ENCODE data around the gene PDE2A.

DNA sequence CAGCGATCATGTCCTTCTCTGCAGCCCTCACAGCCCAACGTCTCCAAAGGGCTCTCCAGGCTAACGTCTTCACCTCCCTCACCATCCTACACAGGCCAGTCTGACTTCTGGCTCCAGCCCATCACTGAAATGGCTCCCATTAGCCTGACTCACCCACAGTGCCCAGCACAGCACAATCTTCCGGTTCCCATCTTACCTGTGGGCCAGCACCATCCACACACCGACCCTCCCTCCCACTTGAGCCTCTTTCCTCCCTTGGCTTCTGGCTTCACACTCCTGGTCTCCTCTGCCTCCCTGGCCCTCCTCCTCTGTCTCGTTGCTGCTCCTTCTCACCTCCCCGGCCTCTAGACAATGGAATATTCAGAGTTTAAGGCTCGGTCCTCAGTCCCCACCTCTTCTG is 51.2 kb downstream of the PDE2A start:
- TF ChIP-seq, protein P1, sequence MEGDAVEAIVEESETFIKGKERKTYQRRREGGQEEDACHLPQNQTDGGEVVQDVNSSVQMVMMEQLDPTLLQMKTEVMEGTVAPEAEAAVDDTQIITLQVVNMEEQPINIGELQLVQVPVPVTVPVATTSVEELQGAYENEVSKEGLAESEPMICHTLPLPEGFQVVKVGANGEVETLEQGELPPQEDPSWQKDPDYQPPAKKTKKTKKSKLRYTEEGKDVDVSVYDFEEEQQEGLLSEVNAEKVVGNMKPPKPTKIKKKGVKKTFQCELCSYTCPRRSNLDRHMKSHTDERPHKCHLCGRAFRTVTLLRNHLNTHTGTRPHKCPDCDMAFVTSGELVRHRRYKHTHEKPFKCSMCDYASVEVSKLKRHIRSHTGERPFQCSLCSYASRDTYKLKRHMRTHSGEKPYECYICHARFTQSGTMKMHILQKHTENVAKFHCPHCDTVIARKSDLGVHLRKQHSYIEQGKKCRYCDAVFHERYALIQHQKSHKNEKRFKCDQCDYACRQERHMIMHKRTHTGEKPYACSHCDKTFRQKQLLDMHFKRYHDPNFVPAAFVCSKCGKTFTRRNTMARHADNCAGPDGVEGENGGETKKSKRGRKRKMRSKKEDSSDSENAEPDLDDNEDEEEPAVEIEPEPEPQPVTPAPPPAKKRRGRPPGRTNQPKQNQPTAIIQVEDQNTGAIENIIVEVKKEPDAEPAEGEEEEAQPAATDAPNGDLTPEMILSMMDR (IDR thresholded peaks at IDR 0.05; ENCODE audit: insufficient read depth, low read depth, low read length) = no peak
- no peak for TF ChIP-seq EZH2 (IDR thresholded peaks at IDR 0.05; ENCODE audit: insufficient read depth, low read length)

Measured in astrocyte (in vitro differentiated cells and primary cell).